ENCODE data around the gene MAPK11.
A peak's percentile ranks its signal among the peaks of the same experiment; 100 is the strongest.

Gene MAPK11

DNA sequence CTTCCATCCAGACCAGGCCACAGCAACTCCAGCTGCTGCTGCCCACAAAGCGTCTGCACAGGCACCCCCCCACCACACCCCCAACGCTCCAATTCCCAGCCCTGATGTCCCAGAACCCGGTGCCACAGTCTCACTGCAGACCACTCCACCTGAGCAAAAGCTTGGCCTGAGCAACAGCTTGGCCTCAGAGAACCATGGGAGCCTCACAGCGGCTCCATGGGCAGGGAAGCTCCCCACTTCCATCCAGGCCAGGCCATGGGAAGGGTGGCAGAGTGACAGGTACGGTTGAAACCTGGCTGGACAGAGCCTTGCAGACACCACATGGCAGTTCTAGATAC is 24.1 kb upstream of the MAPK11 start:
- peaks cover 19% of the 10 kb centered on the region for H3K4me1 Mint-ChIP-seq
- H3K27ac Mint-ChIP-seq: peak overlapping the region; percentile 55 to 82 (median 70)
- TF ChIP-seq, protein P1, sequence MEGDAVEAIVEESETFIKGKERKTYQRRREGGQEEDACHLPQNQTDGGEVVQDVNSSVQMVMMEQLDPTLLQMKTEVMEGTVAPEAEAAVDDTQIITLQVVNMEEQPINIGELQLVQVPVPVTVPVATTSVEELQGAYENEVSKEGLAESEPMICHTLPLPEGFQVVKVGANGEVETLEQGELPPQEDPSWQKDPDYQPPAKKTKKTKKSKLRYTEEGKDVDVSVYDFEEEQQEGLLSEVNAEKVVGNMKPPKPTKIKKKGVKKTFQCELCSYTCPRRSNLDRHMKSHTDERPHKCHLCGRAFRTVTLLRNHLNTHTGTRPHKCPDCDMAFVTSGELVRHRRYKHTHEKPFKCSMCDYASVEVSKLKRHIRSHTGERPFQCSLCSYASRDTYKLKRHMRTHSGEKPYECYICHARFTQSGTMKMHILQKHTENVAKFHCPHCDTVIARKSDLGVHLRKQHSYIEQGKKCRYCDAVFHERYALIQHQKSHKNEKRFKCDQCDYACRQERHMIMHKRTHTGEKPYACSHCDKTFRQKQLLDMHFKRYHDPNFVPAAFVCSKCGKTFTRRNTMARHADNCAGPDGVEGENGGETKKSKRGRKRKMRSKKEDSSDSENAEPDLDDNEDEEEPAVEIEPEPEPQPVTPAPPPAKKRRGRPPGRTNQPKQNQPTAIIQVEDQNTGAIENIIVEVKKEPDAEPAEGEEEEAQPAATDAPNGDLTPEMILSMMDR (IDR thresholded peaks at IDR 0.05; ENCODE audit: unreplicated experiment in 3 of 3): no peak
- H3K4me3 Mint-ChIP-seq: peak overlapping the region; percentile 34 to 59 (median 39)
- peaks cover 4% of the 10 kb centered on the region for H3K36me3 Mint-ChIP-seq (ENCODE audit: low read depth)
- no peaks in the 10 kb centered on the region for H3K27me3 Mint-ChIP-seq (ENCODE audit: low read depth)
- no peaks in the 10 kb centered on the region for H3K9me3 Mint-ChIP-seq

DNA sequence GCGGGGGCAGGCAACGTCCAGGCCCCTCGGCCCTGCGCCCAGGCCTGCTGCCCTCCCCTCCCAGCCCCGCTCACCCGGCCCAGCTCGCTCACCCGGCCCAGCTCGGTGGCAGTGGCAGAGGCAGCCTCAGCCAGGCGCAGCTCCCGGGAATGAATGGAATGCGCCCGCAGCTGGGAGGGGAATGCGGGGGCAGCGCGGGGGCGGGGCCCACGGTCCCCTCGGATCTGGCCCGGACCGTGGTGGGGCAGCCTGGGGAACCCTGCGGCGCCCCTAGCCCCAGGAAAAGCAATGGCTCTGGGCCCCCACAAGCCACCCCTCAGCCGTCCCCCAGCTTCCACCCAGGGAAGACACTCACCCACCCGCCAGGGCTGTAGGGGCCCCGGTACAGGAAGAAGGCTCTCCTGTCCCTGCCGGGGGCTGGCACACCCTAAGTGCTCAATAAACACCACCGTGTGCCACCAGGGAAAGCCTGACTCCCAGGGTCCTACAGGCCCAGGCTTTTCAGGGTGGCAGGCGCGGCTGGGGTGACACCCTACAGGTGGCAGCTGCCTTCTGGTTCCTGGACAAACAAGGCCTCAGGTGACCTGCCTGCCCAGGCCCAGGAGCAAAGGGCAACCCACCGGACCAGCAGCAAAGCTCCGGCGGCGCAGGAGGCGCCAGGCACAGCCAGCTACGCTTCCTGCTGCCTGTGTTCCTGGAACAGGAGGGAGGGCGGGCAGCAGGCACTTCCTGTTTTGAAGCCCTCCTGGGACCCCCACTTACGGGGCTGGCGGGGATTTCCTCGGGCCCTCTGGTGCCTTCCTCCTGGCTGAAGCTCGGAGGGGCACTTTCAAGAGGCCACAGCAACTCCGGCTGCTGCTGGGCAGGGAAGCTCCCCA is 23.5 kb upstream of the MAPK11 start:
- peak overlapping the region; percentile 55 to 82 (median 70) for H3K27ac Mint-ChIP-seq
- TF ChIP-seq, protein P1 (IDR thresholded peaks at IDR 0.05; ENCODE audit: unreplicated experiment in 3 of 3): no peak
- H3K4me3 Mint-ChIP-seq: peak overlapping the region in 1 of 3 experiments; percentile 51
- no peaks in the 10 kb centered on the region for H3K9me3 Mint-ChIP-seq
- H3K4me1 Mint-ChIP-seq: peaks cover 19% of the 10 kb centered on the region
- peaks cover 4% of the 10 kb centered on the region for H3K36me3 Mint-ChIP-seq (ENCODE audit: low read depth)
- no peaks in the 10 kb centered on the region for H3K27me3 Mint-ChIP-seq (ENCODE audit: low read depth)

DNA sequence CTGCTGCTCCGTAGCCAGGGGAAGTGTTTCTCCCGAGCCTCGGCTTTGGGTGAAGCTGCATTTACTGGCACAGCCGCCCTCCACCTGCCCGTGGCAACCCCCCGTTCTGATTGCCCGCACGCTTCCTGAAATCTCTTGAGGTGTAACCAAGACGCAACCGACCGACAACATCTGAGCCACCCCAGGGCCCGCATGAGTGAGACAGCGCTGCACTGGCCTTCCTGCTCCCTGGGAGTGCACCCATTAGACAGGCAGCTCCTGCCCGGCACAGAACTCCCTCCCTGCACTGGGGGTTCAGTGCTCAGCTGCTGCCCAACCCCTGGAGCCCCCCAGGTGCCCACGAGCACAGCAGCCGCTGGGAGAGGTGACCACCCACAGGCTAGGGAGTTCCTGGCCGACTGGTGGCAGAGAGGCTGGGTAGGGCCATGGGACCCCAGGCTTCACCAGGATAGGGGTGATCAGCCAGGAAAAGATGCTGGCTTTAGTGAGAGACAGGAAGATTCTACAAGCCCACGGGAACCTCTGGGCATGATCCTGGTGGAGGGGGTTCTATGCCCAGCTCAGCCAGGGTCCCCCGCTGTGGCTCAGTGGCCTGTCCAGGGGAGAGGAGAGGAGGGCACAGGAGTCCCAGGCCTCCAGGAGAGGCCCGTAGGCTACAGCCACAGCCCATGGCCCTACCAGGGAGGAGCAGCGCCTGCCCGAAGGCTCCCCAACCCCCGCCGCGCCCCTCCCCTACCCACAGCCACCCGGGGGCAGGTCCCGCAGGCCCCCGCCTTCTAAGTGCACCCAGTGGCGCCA is 22.7 kb upstream of the MAPK11 start:
- Mint-ChIP-seq H3K4me1 (peaks cover 19% of the 10 kb centered on the region), H3K4me3 (peak overlapping the region; percentile 45 to 66 (median 65)), H3K36me3 (ENCODE audit: low read depth) (peaks cover 10% of the 10 kb centered on the region), H3K27ac (peak overlapping the region; percentile 55 to 72 (median 66)), H3K9me3 (no peaks in the 10 kb centered on the region), H3K27me3 (ENCODE audit: low read depth) (no peaks in the 10 kb centered on the region)
- TF ChIP-seq, protein P1 (IDR thresholded peaks at IDR 0.05; ENCODE audit: unreplicated experiment in 3 of 3): no peak

- no peaks in the 10 kb centered on the region for H3K9me3 Mint-ChIP-seq
Observed at GRCh38 chr22:50289942-50290630, 19.9 kb upstream of the MAPK11 start.

GRCh38 chr22:50289151-50289941 is 19.2 kb upstream of the MAPK11 start:
- Mint-ChIP-seq H3K4me3 (no peak overlapping the region), H3K9me3 (no peaks in the 10 kb centered on the region), H3K27me3 (ENCODE audit: low read depth) (no peaks in the 10 kb centered on the region), H3K36me3 (ENCODE audit: low read depth) (peaks cover 10% of the 10 kb centered on the region), H3K4me1 (peaks cover 7% of the 10 kb centered on the region), H3K27ac (no peak overlapping the region)
- TF ChIP-seq, protein P1 (IDR thresholded peaks at IDR 0.05; ENCODE audit: unreplicated experiment in 3 of 3): no peak

More at GRCh38 chr22:50289942-50290630, 19.9 kb upstream of the MAPK11 start:
- Mint-ChIP-seq H3K4me1 (peaks cover 7% of the 10 kb centered on the region), H3K27ac (no peak overlapping the region), H3K36me3 (ENCODE audit: low read depth) (peaks cover 10% of the 10 kb centered on the region), H3K27me3 (ENCODE audit: low read depth) (no peaks in the 10 kb centered on the region), H3K4me3 (no peak overlapping the region)
- TF ChIP-seq, protein P1 (IDR thresholded peaks at IDR 0.05; ENCODE audit: unreplicated experiment in 3 of 3): no peak

Measured in nephron (organoid).